Memory B cell (primary cell): ENCODE results near the gene COL4A2.

Experiments used
- ATAC-seq: fragments of 150-1000 bp; cut with Tn5 transposase; 2 replicates; pipeline ENCODE4 v1.10.0; 2021; ENCODE audit warnings: low read depth, mild to moderate bottlenecking, moderate library complexity
- DNase-seq, 2 donors: peaks; one replicate each; pipeline ENCODE4 v3.0.0; 2022; ENCODE audit warnings: low spot score in 2 of 2
- H3K27ac Mint-ChIP-seq: one replicate; pipeline ENCODE4 v1.8.0; 2022; ENCODE audit warnings: mild to moderate bottlenecking, moderate library complexity, mixed read lengths
- H3K27me3 Mint-ChIP-seq: one replicate; pipeline ENCODE4 v1.8.0; 2022; ENCODE audit warnings: mixed read lengths
- H3K36me3 Mint-ChIP-seq: one replicate; pipeline ENCODE4 v1.8.0; 2022; ENCODE audit warnings: mild to moderate bottlenecking, mixed read lengths
- H3K4me1 Mint-ChIP-seq: one replicate; pipeline ENCODE4 v1.8.0; 2022; ENCODE audit warnings: mixed read lengths
- H3K4me3 Mint-ChIP-seq: one replicate; pipeline ENCODE4 v1.8.0; 2022; ENCODE audit warnings: mild to moderate bottlenecking, moderate library complexity, mixed read lengths
- H3K9me3 Mint-ChIP-seq: one replicate; pipeline ENCODE4 v1.8.0; 2022; ENCODE audit warnings: mixed read lengths

Gene COL4A2

GRCh38 chr13:110302997-110303396 is 4.1 kb upstream of the COL4A2 start:
- no peaks in the 10 kb centered on the region for H3K4me1 Mint-ChIP-seq
- H3K9me3 Mint-ChIP-seq, result no peaks in the 10 kb centered on the region
- peaks cover 26% of the 10 kb centered on the region for H3K27me3 Mint-ChIP-seq
- no peaks in the 10 kb centered on the region for H3K36me3 Mint-ChIP-seq
- no peak overlapping the region for H3K27ac Mint-ChIP-seq
- no peak overlapping the region for H3K4me3 Mint-ChIP-seq
- ATAC-seq, result no peak
- DNase-seq, result no peak

GRCh38 chr13:110303644-110304043 is 3.4 kb upstream of the COL4A2 start:
- Mint-ChIP-seq H3K27me3 (peaks cover 29% of the 10 kb centered on the region), H3K36me3 (no peaks in the 10 kb centered on the region), H3K27ac (no peak overlapping the region), H3K4me1 (peaks cover under 1% of the 10 kb centered on the region), H3K4me3 (no peak overlapping the region), H3K9me3 (no peaks in the 10 kb centered on the region)
- ATAC-seq, result no peak
- DNase-seq, result no peak

GRCh38 chr13:110304256-110304655 is 2.8 kb upstream of the COL4A2 start:
- H3K9me3 Mint-ChIP-seq, result no peaks in the 10 kb centered on the region
- H3K27me3 Mint-ChIP-seq, result peaks cover 29% of the 10 kb centered on the region
- DNase-seq (no peak), ATAC-seq (no peak)
- H3K36me3 Mint-ChIP-seq, result no peaks in the 10 kb centered on the region
- no peak overlapping the region for H3K27ac Mint-ChIP-seq
- peaks cover 2% of the 10 kb centered on the region for H3K4me1 Mint-ChIP-seq
- H3K4me3 Mint-ChIP-seq, result no peak overlapping the region

- Mint-ChIP-seq H3K9me3 (no peaks in the 10 kb centered on the region), H3K4me3 (no peak overlapping the region), H3K27ac (no peak overlapping the region), H3K4me1 (peaks cover 2% of the 10 kb centered on the region), H3K36me3 (no peaks in the 10 kb centered on the region), H3K27me3 (peaks cover 29% of the 10 kb centered on the region)
- ATAC-seq (no peak), DNase-seq (no peak)
These were observed 2.1 kb upstream of the COL4A2 start for GRCh38 chr13:110305001-110305400.

- DNase-seq (no peak), ATAC-seq (no peak)
- Mint-ChIP-seq H3K27ac (no peak overlapping the region), H3K36me3 (no peaks in the 10 kb centered on the region), H3K4me3 (no peak overlapping the region), H3K27me3 (peaks cover 29% of the 10 kb centered on the region), H3K4me1 (peaks cover 2% of the 10 kb centered on the region), H3K9me3 (no peaks in the 10 kb centered on the region)
These were observed 1.5 kb upstream of the COL4A2 start for GRCh38 chr13:110305544-110305943.

GRCh38 chr13:110305949-110306339 is 1.1 kb upstream of the COL4A2 start:
- DNase-seq (no peak), ATAC-seq (no peak)
- Mint-ChIP-seq H3K36me3 (no peaks in the 10 kb centered on the region), H3K9me3 (no peaks in the 10 kb centered on the region), H3K27ac (no peak overlapping the region), H3K27me3 (peaks cover 32% of the 10 kb centered on the region), H3K4me1 (peaks cover 2% of the 10 kb centered on the region), H3K4me3 (no peak overlapping the region)

- H3K36me3 Mint-ChIP-seq, result no peaks in the 10 kb centered on the region
- no peak overlapping the region for H3K4me3 Mint-ChIP-seq
- H3K27ac Mint-ChIP-seq, result no peak overlapping the region
- DNase-seq (no peak), ATAC-seq (no peak)
- H3K4me1 Mint-ChIP-seq, result peaks cover 2% of the 10 kb centered on the region
- peaks cover 32% of the 10 kb centered on the region for H3K27me3 Mint-ChIP-seq
- H3K9me3 Mint-ChIP-seq, result no peaks in the 10 kb centered on the region
These were observed 634 bp upstream of the COL4A2 start for GRCh38 chr13:110306340-110306959.

GRCh38 chr13:110307767-110308655 is 927 bp downstream of the COL4A2 start:
- H3K4me1 Mint-ChIP-seq, result peaks cover 2% of the 10 kb centered on the region
- H3K36me3 Mint-ChIP-seq, result no peaks in the 10 kb centered on the region
- no peak for DNase-seq
- no peak overlapping the region for H3K4me3 Mint-ChIP-seq
- peaks cover 28% of the 10 kb centered on the region for H3K27me3 Mint-ChIP-seq
- no peaks in the 10 kb centered on the region for H3K9me3 Mint-ChIP-seq
- no peak for ATAC-seq
- no peak overlapping the region for H3K27ac Mint-ChIP-seq

GRCh38 chr13:110308656-110309359 is 1.7 kb downstream of the COL4A2 start:
- DNase-seq, result no peak
- H3K27ac Mint-ChIP-seq, result no peak overlapping the region
- no peaks in the 10 kb centered on the region for H3K9me3 Mint-ChIP-seq
- H3K4me3 Mint-ChIP-seq, result no peak overlapping the region
- peaks cover 2% of the 10 kb centered on the region for H3K4me1 Mint-ChIP-seq
- H3K27me3 Mint-ChIP-seq, result peaks cover 25% of the 10 kb centered on the region
- no peak for ATAC-seq
- H3K36me3 Mint-ChIP-seq, result no peaks in the 10 kb centered on the region

GRCh38 chr13:110309661-110310524 is 2.8 kb downstream of the COL4A2 start:
- Mint-ChIP-seq H3K4me1 (peaks cover 2% of the 10 kb centered on the region), H3K27me3 (peaks cover 18% of the 10 kb centered on the region), H3K36me3 (no peaks in the 10 kb centered on the region), H3K27ac (no peak overlapping the region), H3K9me3 (no peaks in the 10 kb centered on the region), H3K4me3 (no peak overlapping the region)
- ATAC-seq, result no peak
- no peak for DNase-seq

GRCh38 chr13:110310541-110311442 is 3.7 kb downstream of the COL4A2 start:
- Mint-ChIP-seq H3K9me3 (no peaks in the 10 kb centered on the region), H3K27ac (no peak overlapping the region), H3K4me3 (no peak overlapping the region), H3K36me3 (no peaks in the 10 kb centered on the region), H3K27me3 (peaks cover 16% of the 10 kb centered on the region), H3K4me1 (peaks cover 2% of the 10 kb centered on the region)
- ATAC-seq (no peak), DNase-seq (no peak)

GRCh38 chr13:110311443-110312338 is 4.6 kb downstream of the COL4A2 start:
- Mint-ChIP-seq H3K36me3 (no peaks in the 10 kb centered on the region), H3K4me1 (peaks cover 2% of the 10 kb centered on the region), H3K27ac (no peak overlapping the region), H3K27me3 (peaks cover 13% of the 10 kb centered on the region), H3K4me3 (no peak overlapping the region), H3K9me3 (no peaks in the 10 kb centered on the region)
- no peak for ATAC-seq
- DNase-seq, result no peak
